SK-N-SH (cell line): Measurements from ENCODE around the gene MACROD2. TPM values are rescaled to one million over a fixed set of nuclear protein-coding genes. Genes with fewer than 3 reads are reported as not detected.
A peak's percentile ranks its signal among the peaks of the same experiment; 100 is the strongest.

Source experiments
- CTCF ChIA-PET: fragments of 300-600, 350-600 bp; formaldehyde crosslinking; extraction: SDS; loops from one replicate; lab custom pipeline; 2021; lab: Yijun Ruan, JAX
- POLR2A ChIA-PET: fragments of 350-600 bp; sonication (Branson Sonifier 250); formaldehyde crosslinking; extraction: SDS; loops from one replicate; lab custom pipeline; 2020; ENCODE audit warnings: antibody characterized with exemption, inconsistent platforms; lab: Yijun Ruan, JAX
- DNase-seq: peaks from one replicate; pipeline ENCODE4 v3.0.0; 2012
- H2AFZ ChIP-seq: fragments of 200-600 bp; sonication (generic); 2 replicates; pipeline ENCODE4 v1.8.1; 2016; ENCODE audit warnings: antibody characterized with exemption, mild to moderate bottlenecking, low read depth
- H3F3A ChIP-seq: fragments of 200-600 bp; sonication (generic); replicated peaks from 2 replicates; pipeline ENCODE3; 2016; ENCODE audit warnings: antibody characterized with exemption, mild to moderate bottlenecking; ENCODE audit not compliant: insufficient read depth
- H3K27ac ChIP-seq, 2 experiments: fragments of 200-500 bp in 1 of 2; fragments of 200-600 bp in 1 of 2; sonication (Bioruptor generic) in 1 of 2; sonication (generic), shearing (Covaris generic) in 1 of 2; 2 replicates each; pipeline versions ENCODE4 v1.5.1 to v1.6.1; 2014 to 2016; ENCODE audit warnings: low read depth in 2 of 2, inconsistent platforms in 1 of 2, low read length in 1 of 2, mild to moderate bottlenecking in 1 of 2, mixed read lengths in 1 of 2
- H3K27me3 ChIP-seq: fragments of 200-600 bp; sonication (generic), shearing (Covaris generic); 2 replicates; pipeline ENCODE4 v1.6.1; 2016; ENCODE audit warnings: mixed run types; ENCODE audit not compliant: insufficient read depth
- H3K36me3 ChIP-seq, 2 experiments: fragments of 200-500 bp in 1 of 2; fragments of 200-600 bp in 1 of 2; sonication (Bioruptor generic) in 1 of 2; sonication (generic) in 1 of 2; replicated peaks in 1 of 2; 2 replicates each; pipeline versions ENCODE3 to v1.5.1; 2014 to 2016; ENCODE audit warnings: low read length in 1 of 2, mild to moderate bottlenecking in 1 of 2; ENCODE audit not compliant: insufficient read depth in 2 of 2, control insufficient read depth in 1 of 2
- H3K4me1 ChIP-seq, 2 experiments: fragments of 200-500 bp in 1 of 2; fragments of 200-600 bp in 1 of 2; sonication (Bioruptor generic) in 1 of 2; sonication (generic), shearing (Covaris generic) in 1 of 2; 2 replicates each; pipeline versions ENCODE4 v1.5.1 to v1.6.1; 2014 to 2016; ENCODE audit warnings: low read depth in 1 of 2, low read length in 1 of 2, mixed run types in 1 of 2; ENCODE audit not compliant: insufficient read depth in 2 of 2, control insufficient read depth in 1 of 2
- H3K4me2 ChIP-seq: fragments of 200-600 bp; sonication (generic), shearing (Covaris generic); 2 replicates; pipeline ENCODE4 v1.6.1; 2017; ENCODE audit warnings: mixed run types
- H3K4me3 ChIP-seq, 2 experiments: fragments of 200-500 bp in 1 of 2; fragments of 200-600 bp in 1 of 2; sonication (Bioruptor generic) in 1 of 2; sonication (generic), shearing (Covaris generic) in 1 of 2; 2 replicates each; pipeline versions ENCODE4 v1.5.1 to v1.8.1; 2014 to 2016; ENCODE audit warnings: low read depth in 2 of 2, inconsistent platforms in 1 of 2, low read length in 1 of 2, mild to moderate bottlenecking in 1 of 2, mixed read lengths in 1 of 2, moderate library complexity in 1 of 2
- H3K79me2 ChIP-seq: fragments of 200-600 bp; sonication (generic); 2 replicates; pipeline ENCODE4 v1.8.1; 2017; ENCODE audit warnings: mild to moderate bottlenecking; ENCODE audit not compliant: insufficient read depth
- H3K9ac ChIP-seq: fragments of 200-600 bp; sonication (generic); 2 replicates; pipeline ENCODE4 v1.6.1; 2017; ENCODE audit warnings: mixed run types
- H3K9me2 ChIP-seq: fragments of 200-600 bp; sonication (generic); 2 replicates; pipeline ENCODE4 v1.6.1; 2017; ENCODE audit warnings: mixed run types
- H3K9me3 ChIP-seq: fragments of 200-600 bp; sonication (generic); 2 replicates; pipeline ENCODE4 v1.6.1; 2017; ENCODE audit warnings: mixed run types, mild to moderate bottlenecking, moderate library complexity
- H4K20me1 ChIP-seq: fragments of 200-600 bp; sonication (generic); 2 replicates; pipeline ENCODE4 v1.6.1; 2017; ENCODE audit warnings: mild to moderate bottlenecking, mixed run types; ENCODE audit not compliant: insufficient read depth
- CHD2 ChIP-seq: fragments of 150-350 bp; IDR thresholded peaks from 2 replicates; pipeline ENCODE4 v1.6.1; 2018; ENCODE audit warnings: low read length; ENCODE audit not compliant: partially characterized antibody
- ELF1 ChIP-seq: IDR thresholded peaks from 2 replicates; pipeline ENCODE4 v1.4.0; 2012
- EP300 ChIP-seq, 2 experiments: IDR thresholded peaks; 2 replicates each; pipeline versions ENCODE4 v1.4.0 to v1.6.1; 2012; ENCODE audit warnings: borderline replicate concordance in 1 of 2, low read depth in 1 of 2, low read length in 1 of 2
- FOXJ3 ChIP-seq: sonication (generic); formaldehyde crosslinking; IDR thresholded peaks from 2 replicates; pipeline ENCODE4 v1.5.1; 2020; ENCODE audit warnings: mild to moderate bottlenecking, missing genetic modification reagents
- GATA2 ChIP-seq: sonication (generic); formaldehyde crosslinking; IDR thresholded peaks from 2 replicates; pipeline ENCODE4 v1.5.0; 2020; ENCODE audit warnings: mild to moderate bottlenecking, missing genetic modification reagents
- IRF3 ChIP-seq: fragments of 150-350 bp; IDR thresholded peaks from 2 replicates; pipeline ENCODE4 v1.6.1; 2016; ENCODE audit warnings: mild to moderate bottlenecking, low read depth, low read length
- JUND ChIP-seq: IDR thresholded peaks from 2 replicates; pipeline ENCODE4 v1.4.0; 2012
- MEF2A ChIP-seq: IDR thresholded peaks from 2 replicates; pipeline ENCODE4 v1.4.0; 2012; ENCODE audit warnings: low read depth, borderline replicate concordance
- MXI1 ChIP-seq: IDR thresholded peaks from 2 replicates; pipeline ENCODE4 v1.6.1; 2012; ENCODE audit warnings: mild to moderate bottlenecking, low read depth, low read length, improper control_type of control experiment
- NFIC ChIP-seq: IDR thresholded peaks from 2 replicates; pipeline ENCODE4 v1.4.0; 2012; ENCODE audit warnings: borderline replicate concordance
- PBX3 ChIP-seq: IDR thresholded peaks from 2 replicates; pipeline ENCODE4; 2012
- POLR2AphosphoS5 ChIP-seq: IDR thresholded peaks from 2 replicates; pipeline ENCODE4 v1.6.1; 2012; ENCODE audit warnings: low read depth, low read length
- RXRA ChIP-seq: IDR thresholded peaks from 2 replicates; pipeline ENCODE4 v1.4.0; 2012; ENCODE audit warnings: low read depth, mild to moderate bottlenecking, borderline replicate concordance
- TAF1 ChIP-seq: IDR thresholded peaks from 2 replicates; pipeline ENCODE4 v1.6.1; 2012; ENCODE audit warnings: low read depth, mild to moderate bottlenecking, low read length, moderate library complexity, borderline replicate concordance
- USF1 ChIP-seq: IDR thresholded peaks from 2 replicates; pipeline ENCODE4 v1.4.0; 2012; ENCODE audit warnings: low read depth, borderline replicate concordance
- YY1 ChIP-seq: IDR thresholded peaks from 2 replicates; pipeline ENCODE4 v1.4.0; 2012; ENCODE audit warnings: low read depth, mild to moderate bottlenecking
- WGBS: methylation state at CpG from one replicate; pipeline ENCODE4 v1.1.6; 2017; ENCODE audit warnings: low lambda C conversion rate; 5-methylcytosine and 5-hydroxymethylcytosine counted together
- polyA plus RNA-seq, 3 experiments: library from polyadenylated mRNA; depleted of rRNA; stranded (reverse); fragments of >200 nt; gene quantifications; 2 replicates each; pipeline ENCODE4 v1.2.3, GENCODE V29; 2012

Gene MACROD2
- polyA plus RNA-seq, 1 of the 3 experiments (the other 2 are of a cell fraction) = 0.33 TPM

DNA sequence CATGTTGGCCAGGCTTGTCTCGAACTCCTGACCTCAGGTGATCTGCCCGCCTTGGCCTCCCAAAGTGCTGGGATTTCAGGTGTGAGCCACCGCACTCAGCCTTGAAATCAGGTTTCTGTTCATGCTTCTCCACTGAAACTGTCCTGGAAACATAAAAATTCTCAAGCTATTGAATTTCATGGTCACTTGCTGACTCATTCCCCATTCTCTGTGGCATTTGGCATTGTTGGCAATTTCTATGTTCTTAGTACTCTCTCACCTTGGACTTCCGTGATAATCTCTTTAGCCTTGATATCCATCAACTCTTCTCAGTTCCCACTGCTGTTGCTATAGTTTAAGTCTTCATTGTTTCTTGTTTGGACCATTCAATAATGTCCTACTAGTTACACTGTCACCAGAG, 11.1 kb upstream of the MACROD2 start:
- WGBS = 63% methylated on average over 4 of the region's 4 CpGs
- no peak for DNase-seq
- ChIA-PET CTCF (no interaction called here), POLR2A (interaction anchor here (0.6 kb wide), 1 partner anchor 198 kb away, joined by 3 read pairs; no protein-coding TSS in a partner anchor)
- H3K4me3 ChIP-seq = no peak overlapping the region
- no peak overlapping the region for H3K27ac ChIP-seq
- H3K9ac ChIP-seq = no peak overlapping the region
- H3K79me2 ChIP-seq = no peaks in the 10 kb centered on the region
- no peak overlapping the region for H2AFZ ChIP-seq
- TF ChIP-seq RXRA (no peak), CHD2 (no peak)
- H3K27me3 ChIP-seq = no peaks in the 10 kb centered on the region
- no peaks in the 10 kb centered on the region for H3K36me3 ChIP-seq
- no peaks in the 10 kb centered on the region for H3K4me1 ChIP-seq
- no peak overlapping the region for H3K4me2 ChIP-seq
- H3F3A ChIP-seq = peaks cover 3% of the 10 kb centered on the region
- H3K9me2 ChIP-seq = no peaks in the 10 kb centered on the region
- H3K9me3 ChIP-seq = no peaks in the 10 kb centered on the region
- no peaks in the 10 kb centered on the region for H4K20me1 ChIP-seq

DNA sequence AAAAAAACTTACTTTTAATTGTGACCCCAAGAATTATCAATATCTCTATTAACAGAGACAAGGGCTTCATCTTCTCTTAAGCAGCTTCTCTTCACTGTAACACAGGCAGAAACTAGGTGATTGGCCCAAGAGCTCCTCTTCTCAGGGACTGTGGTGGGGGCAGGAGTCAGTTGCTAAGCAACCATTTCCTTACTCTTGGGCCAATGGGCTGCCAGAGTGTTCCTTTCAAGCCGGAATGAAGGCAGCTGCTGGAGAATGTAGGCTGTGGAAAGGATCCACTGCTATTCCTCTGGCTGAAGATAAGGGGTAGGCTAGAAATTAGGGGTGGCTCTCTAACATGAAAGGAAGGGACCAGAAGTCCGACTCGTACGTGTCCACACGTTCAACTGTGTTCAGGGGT, 4.9 kb upstream of the MACROD2 start, which contains the start of gene SEL1L2:
Gene SEL1L2 (minus strand): TSS at position 150 of the 400 bp plus-strand sequence. CDS start 80 bp downstream, at position 70.
- Histone ChIP-seq H3K4me1 (no peaks in the 10 kb centered on the region; a peak in 1 of 4 replicates), H3K27me3 (no peaks in the 10 kb centered on the region), H2AFZ (no peak within 1 kb of the TSS), H3K27ac (no peak within 1 kb of the TSS), H3K4me3 (no peak within 1 kb of the TSS), H3K9me3 (peaks cover 4% of the 10 kb centered on the region; the same call in 1 of the 2 replicates), H3K4me2 (no peak within 1 kb of the TSS), H3K9ac (no peak within 1 kb of the TSS), H3K79me2 (no peaks in the 10 kb centered on the region), H3K9me2 (no peaks in the 10 kb centered on the region), H3K36me3 (no peaks in the 10 kb centered on the region), H4K20me1 (no peaks in the 10 kb centered on the region), H3F3A (peaks cover 3% of the 10 kb centered on the region)
- 55% methylated on average over 5 of the region's 5 CpGs for WGBS
- ChIA-PET POLR2A (no interaction called here), CTCF (no interaction called here)
- DNase-seq = peak; percentile 13
- TF ChIP-seq MXI1 (no peak), CHD2 (no peak), ELF1 (no peak), PBX3 (no peak), GATA2 (no peak), MEF2A (no peak), JUND (no peak), IRF3 (no peak), FOXJ3 (CRISPR knock-in tag) (no peak), USF1 (no peak), POLR2AphosphoS5 (no peak), YY1 (no peak), TAF1 (no peak), NFIC (no peak), EP300 (IDR thresholded peaks at IDR 0.05; ENCODE audit: borderline replicate concordance in 1 of 2, low read depth in 1 of 2, low read length in 1 of 2) (no peak)
